Nephron progenitor cell (in vitro differentiated cells): ENCODE data around the gene HID1.

Experiments used
- DNase-seq: peaks from one replicate; pipeline ENCODE4 v3.0.0; 2021
- H3K27ac Mint-ChIP-seq: 2 replicates; pipeline ENCODE4 v1.8.0; 2021; ENCODE audit warnings: mild to moderate bottlenecking, moderate library complexity, mixed read lengths
- H3K27me3 Mint-ChIP-seq: 2 replicates; pipeline ENCODE4 v1.8.0; 2021; ENCODE audit warnings: mild to moderate bottlenecking, low read depth, mixed read lengths; ENCODE audit not compliant: poor library complexity
- H3K36me3 Mint-ChIP-seq: 2 replicates; pipeline ENCODE4 v1.8.0; 2021; ENCODE audit warnings: low read depth, mixed read lengths
- H3K4me1 Mint-ChIP-seq: 2 replicates; pipeline ENCODE4 v1.8.0; 2021; ENCODE audit warnings: mixed read lengths
- H3K4me3 Mint-ChIP-seq: 2 replicates; pipeline ENCODE4 v1.8.0; 2021; ENCODE audit warnings: mild to moderate bottlenecking, moderate library complexity, mixed read lengths
- H3K9me3 Mint-ChIP-seq: 2 replicates; pipeline ENCODE4 v1.8.0; 2021; ENCODE audit warnings: mild to moderate bottlenecking, moderate library complexity, mixed read lengths
- TF ChIP-seq, protein P1 (sequence below): fragments of 200-600 bp; sonication (generic); IDR thresholded peaks from 2 replicates; pipeline ENCODE4 v1.5.0; 2021; ENCODE audit warnings: antibody characterized with exemption

The HID1 gene

DNA sequence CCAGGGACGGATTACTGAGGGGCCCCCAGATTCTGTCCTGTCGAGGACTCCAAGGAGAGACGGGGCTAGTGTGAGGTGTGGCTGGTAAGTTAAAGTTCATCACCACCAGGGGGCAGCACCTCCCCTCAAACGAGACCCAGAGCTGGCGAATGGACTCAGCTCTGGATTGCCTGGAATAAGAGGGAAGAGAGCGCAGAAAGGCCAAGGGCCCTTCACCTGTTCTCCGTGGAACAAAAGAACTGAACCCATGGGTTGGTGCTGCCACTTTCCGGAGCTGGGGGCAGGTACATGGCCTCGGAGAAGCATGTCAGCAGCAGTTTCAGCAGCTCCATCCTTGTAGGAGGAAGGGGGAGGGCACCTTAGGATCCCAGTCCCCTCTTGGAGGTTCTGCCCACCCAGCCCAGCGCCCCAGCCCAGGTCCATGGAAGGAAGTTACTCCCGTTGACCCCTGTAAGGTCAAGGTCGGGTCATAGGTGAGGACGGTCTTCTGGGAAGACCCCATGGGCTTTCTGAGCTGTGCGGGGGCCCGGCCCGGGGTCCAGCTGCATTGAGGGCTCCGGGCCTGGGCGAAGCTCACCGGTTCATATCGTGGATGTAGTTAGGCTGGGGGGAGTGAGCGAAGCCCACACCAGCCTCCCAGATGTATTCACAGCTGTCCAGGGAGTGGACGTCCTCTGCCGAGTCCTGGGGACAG, 10.8 kb downstream of the HID1 start:
- H3K4me1 Mint-ChIP-seq = peaks cover 14% of the 10 kb centered on the region
- H3K9me3 Mint-ChIP-seq = no peaks in the 10 kb centered on the region
- H3K36me3 Mint-ChIP-seq = no peaks in the 10 kb centered on the region
- DNase-seq = peak; percentile 95
- TF ChIP-seq, protein P1, sequence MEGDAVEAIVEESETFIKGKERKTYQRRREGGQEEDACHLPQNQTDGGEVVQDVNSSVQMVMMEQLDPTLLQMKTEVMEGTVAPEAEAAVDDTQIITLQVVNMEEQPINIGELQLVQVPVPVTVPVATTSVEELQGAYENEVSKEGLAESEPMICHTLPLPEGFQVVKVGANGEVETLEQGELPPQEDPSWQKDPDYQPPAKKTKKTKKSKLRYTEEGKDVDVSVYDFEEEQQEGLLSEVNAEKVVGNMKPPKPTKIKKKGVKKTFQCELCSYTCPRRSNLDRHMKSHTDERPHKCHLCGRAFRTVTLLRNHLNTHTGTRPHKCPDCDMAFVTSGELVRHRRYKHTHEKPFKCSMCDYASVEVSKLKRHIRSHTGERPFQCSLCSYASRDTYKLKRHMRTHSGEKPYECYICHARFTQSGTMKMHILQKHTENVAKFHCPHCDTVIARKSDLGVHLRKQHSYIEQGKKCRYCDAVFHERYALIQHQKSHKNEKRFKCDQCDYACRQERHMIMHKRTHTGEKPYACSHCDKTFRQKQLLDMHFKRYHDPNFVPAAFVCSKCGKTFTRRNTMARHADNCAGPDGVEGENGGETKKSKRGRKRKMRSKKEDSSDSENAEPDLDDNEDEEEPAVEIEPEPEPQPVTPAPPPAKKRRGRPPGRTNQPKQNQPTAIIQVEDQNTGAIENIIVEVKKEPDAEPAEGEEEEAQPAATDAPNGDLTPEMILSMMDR = peak; percentile 69
- no peak overlapping the region for H3K27ac Mint-ChIP-seq
- peaks cover 54% of the 10 kb centered on the region for H3K27me3 Mint-ChIP-seq
- H3K4me3 Mint-ChIP-seq = no peak overlapping the region

DNA sequence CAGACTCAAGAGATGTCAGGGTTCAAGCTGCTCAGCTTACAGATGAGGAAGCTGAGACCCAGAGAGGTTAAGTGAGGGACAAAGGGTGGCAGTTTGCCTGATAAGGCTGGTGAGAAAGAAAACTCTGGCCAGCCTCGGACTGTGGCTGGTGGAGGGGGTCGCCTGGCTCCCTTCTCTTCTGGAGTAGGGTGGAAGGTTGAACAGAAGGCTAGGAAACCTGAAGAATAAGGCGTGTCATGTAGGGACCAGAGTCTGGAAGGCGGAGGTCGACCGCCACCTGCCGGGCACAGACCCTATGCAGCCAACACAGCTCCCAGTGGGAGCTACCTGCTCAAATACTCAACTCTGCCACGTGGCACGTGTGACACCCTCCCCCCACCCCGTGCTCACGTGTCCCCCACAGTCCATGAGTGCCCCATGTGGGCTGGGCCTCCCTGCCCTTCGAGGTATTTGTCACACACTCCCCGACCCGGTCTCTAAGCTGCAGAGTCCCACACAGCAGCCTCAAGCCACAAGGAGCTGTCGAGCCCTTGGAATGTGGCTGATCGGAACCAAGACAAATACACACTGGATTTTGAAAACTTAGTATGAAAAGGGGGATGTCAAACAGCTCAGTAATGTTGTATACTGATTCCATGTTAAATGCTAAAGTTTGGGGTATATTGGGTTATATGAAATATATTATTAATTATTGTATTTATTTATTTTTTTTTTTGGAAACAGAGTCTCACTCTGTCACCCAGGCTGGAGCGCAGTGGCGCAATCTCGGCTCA, 11.8 kb downstream of the HID1 start:
- Mint-ChIP-seq H3K9me3 (no peaks in the 10 kb centered on the region), H3K27me3 (peaks cover 58% of the 10 kb centered on the region), H3K4me3 (no peak overlapping the region), H3K27ac (no peak overlapping the region), H3K4me1 (peaks cover 14% of the 10 kb centered on the region), H3K36me3 (no peaks in the 10 kb centered on the region)
- TF ChIP-seq, protein P1 = peak; percentile 66
- peak; percentile 74 for DNase-seq

DNA sequence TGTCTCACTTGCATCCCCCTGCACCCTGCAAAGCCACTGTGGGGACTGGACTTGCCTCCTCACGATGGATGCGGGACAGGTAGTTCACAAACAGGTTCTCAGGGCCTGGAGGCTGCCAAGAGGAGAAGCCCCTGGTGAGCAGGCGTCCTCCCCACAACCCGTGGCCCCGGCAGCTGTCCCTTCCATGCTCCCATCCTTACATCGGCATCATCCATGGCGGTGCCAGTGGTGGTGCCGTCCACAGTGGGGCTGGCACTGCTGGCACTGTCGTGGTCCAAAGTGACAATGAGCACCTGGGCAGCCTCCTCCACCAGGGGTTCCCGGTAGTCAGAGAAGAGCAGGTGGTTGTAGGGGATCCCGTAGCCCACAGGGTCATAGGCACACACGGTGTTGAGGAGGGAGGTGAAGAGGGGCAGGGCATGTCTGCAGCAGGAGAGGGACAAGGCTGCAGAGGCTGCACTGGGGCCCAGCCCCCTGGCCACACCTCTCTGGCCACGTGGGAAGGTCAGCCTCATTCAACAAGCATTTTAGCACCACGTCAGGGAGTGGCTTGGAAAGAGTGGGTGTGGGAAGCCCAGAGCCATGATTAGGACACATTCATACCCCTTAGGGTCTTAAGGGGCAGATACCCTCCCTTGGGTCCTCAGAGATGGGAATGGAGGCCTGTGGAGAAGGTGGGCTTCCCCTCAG, 12.6 kb downstream of the HID1 start:
- Mint-ChIP-seq H3K27ac (no peak overlapping the region), H3K4me1 (peaks cover 14% of the 10 kb centered on the region), H3K9me3 (no peaks in the 10 kb centered on the region), H3K27me3 (peaks cover 60% of the 10 kb centered on the region), H3K4me3 (no peak overlapping the region), H3K36me3 (no peaks in the 10 kb centered on the region)
- DNase-seq = no peak
- TF ChIP-seq, protein P1 = no peak

DNA sequence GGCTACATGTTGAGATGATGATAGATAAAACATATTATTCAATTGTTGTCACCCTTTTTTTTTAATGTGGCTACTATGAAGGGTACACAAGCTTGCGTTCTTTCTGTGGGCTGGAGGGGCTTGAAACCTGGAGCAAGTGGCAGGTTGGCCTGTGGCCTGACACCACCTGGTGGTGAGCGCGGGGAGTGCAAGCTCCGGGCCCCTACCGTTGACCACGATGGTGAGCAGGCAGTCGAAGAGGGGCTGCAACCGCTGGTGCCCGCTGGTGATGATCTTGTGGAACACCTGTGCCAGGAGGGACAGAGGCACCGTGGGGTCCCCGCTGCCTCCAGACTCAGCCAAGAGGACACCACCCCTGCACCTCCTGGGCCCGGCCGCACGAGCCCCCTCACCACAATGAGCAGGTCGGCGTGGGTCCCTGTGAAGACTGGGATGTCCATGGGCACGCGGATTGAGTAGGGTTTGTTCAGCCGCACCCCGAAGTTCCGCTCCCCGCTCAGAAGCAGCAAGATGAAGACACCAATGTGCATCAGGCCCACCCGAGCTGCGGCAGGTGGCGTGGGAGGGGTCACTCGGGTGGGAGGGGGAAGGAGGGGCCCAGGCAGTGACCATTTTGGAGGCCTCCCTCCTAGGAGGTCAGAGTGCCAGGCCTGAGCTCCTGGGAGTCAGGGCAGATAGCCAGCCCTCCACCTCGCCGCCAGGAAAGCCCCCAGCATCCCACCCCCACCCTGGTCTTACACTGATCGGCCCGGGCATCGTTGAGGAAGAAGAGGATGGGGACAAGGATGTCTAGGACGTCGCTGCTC, 14.4 kb downstream of the HID1 start:
- no peak overlapping the region for H3K4me3 Mint-ChIP-seq
- TF ChIP-seq, protein P1 = peak; percentile 97
- DNase-seq = peak; percentile 97
- peaks cover 14% of the 10 kb centered on the region for H3K4me1 Mint-ChIP-seq
- no peak overlapping the region for H3K27ac Mint-ChIP-seq
- no peaks in the 10 kb centered on the region for H3K36me3 Mint-ChIP-seq
- peaks cover 60% of the 10 kb centered on the region for H3K27me3 Mint-ChIP-seq
- no peaks in the 10 kb centered on the region for H3K9me3 Mint-ChIP-seq

DNA sequence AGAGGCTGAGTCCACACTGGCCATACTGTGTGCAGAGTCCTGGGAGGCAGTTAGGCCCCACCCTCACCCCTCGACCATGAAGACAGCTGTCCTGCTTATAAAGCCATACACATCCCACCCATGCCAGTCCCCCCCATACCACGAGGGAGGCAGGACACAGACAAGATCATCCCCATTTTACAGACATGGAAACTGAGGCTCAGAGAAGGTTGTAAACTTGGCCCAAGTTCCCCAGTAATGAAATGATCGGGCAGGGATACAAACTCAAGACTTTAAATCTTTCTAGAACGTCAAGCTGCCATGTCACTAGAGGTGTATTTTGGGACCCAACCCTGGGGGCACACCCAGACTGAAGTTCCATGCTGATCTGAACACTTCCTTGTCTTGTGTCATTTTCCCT, 16.5 kb downstream of the HID1 start:
- Mint-ChIP-seq H3K27me3 (peaks cover 69% of the 10 kb centered on the region), H3K9me3 (no peaks in the 10 kb centered on the region), H3K36me3 (no peaks in the 10 kb centered on the region), H3K4me1 (peaks cover 14% of the 10 kb centered on the region), H3K4me3 (no peak overlapping the region), H3K27ac (no peak overlapping the region)
- DNase-seq = no peak
- TF ChIP-seq, protein P1 = no peak
